Body of pancreas (tissue), 4 donors: Measurements from ENCODE around the gene ENO2. TPM values are rescaled to one million over a fixed set of nuclear protein-coding genes. Genes with fewer than 3 reads are reported as not detected.
"Not testable (repeated sequence)": the region's sequence is repeated elsewhere in the genome, so short reads cannot be mapped to it uniquely, and the experiment has no call there.

Experiments used
- ATAC-seq: fragments of 150-250 bp; one replicate; pipeline ENCODE4 v1.9.1; 2016
- DNase-seq, 4 donors: peaks; one replicate each; pipeline ENCODE4 v3.0.0-alpha.2; 2019
- H3K27ac ChIP-seq, 4 donors: fragments of 200-600 bp; sonication (generic); 1 replicate in 3 of 4; 2 replicates in 1 of 4; pipeline versions ENCODE4 v1.5.1 to v1.6.1; 2016 to 2019; ENCODE audit warnings: mild to moderate bottlenecking in 1 of 4, mixed read lengths in 1 of 4, moderate library complexity in 1 of 4
- H3K27me3 ChIP-seq, 2 donors: fragments of 200-600 bp; sonication (generic); one replicate each; pipeline ENCODE4 v1.6.0; 2016; ENCODE audit warnings: mild to moderate bottlenecking in 1 of 2
- H3K36me3 ChIP-seq, 2 donors: fragments of 200-600 bp; sonication (generic); replicated peaks in 1 of 2; 2 replicates each; pipeline ENCODE4 v1.5.1; 2016; ENCODE audit warnings: low read depth in 2 of 2; ENCODE audit not compliant: insufficient read depth in 1 of 2
- H3K4me1 ChIP-seq: fragments of 200-600 bp; sonication (generic); one replicate; pipeline ENCODE4 v1.6.0; 2016
- H3K4me3 ChIP-seq, 2 donors: fragments of 200-600 bp; sonication (generic); 1 replicate in 1 of 2; 2 replicates in 1 of 2; pipeline ENCODE4 v1.5.1; 2016 to 2019
- H3K9me3 ChIP-seq, 3 donors: fragments of 200-600 bp; sonication (generic); 1 replicate in 2 of 3; 2 replicates in 1 of 3; pipeline ENCODE4 v1.5.1; 2016
- CTCF ChIP-seq, 7 experiments: fragments of 450-650 bp in 4 of 7; fragments of 200-600 bp in 3 of 7; sonication (generic) in 3 of 7; IDR thresholded peaks; one replicate each; pipeline ENCODE4 v1.5.1; 2016 to 2019; ENCODE audit warnings: antibody characterized with exemption in 7 of 7
- POLR2A ChIP-seq, 3 donors: fragments of 450-650 bp; IDR thresholded peaks; one replicate each; pipeline ENCODE4 v1.6.1; 2016; ENCODE audit warnings: antibody characterized with exemption in 3 of 3, mild to moderate bottlenecking in 2 of 3
- WGBS, 2 donors: methylation state at CpG; one replicate each; pipeline ENCODE4 v1.1.5; 2017; 5-methylcytosine and 5-hydroxymethylcytosine counted together
- intact Hi-C: fragments of 100-400 bp; cut with DNase I; formaldehyde crosslinking; loops from one replicate; pipeline ENCODE4 v1.15.1; 2023
- total RNA-seq, 2 donors: library from RNA; depleted of rRNA; stranded (reverse); fragments of >200 nt; gene quantifications; one replicate each; pipeline ENCODE4 v1.1.0, GENCODE V29; 2016

ENO2 gene
- total RNA-seq, 2 donors from 2014 or later: 4.4 to 11.9 TPM

- ATAC-seq (peak; percentile 88), DNase-seq (peak; percentile 85 to 91 (median 87))
- intact Hi-C loops: no loop called here
- WGBS, 2 donors: 0% methylated on average over 7 to 60 of the region's 86 CpGs
- Histone ChIP-seq H3K36me3 (peaks cover 0 to 10% of the 10 kb centered on the region in 2 donors), H3K27ac (peak within 1 kb of the TSS; percentile 83 to 96 (median 88)), H3K9me3 (no peaks in the 10 kb centered on the region), H3K27me3 (no peaks in the 10 kb centered on the region), H3K4me3 (peak within 1 kb of the TSS; percentile 80 to 88), H3K4me1 (peaks cover 42% of the 10 kb centered on the region)
- peak in 3 of 7 experiments; percentile 8 to 14 (median 10) for TF ChIP-seq CTCF (IDR thresholded peaks at IDR 0.05)
- TF ChIP-seq POLR2A (IDR thresholded peaks at IDR 0.05): peak; percentile 99 to 100 (median 100)
Observed at GRCh38 chr12:6867413-6868210, 46.8 kb upstream of the ENO2 start, which contains the start of gene TPI1. TSS of gene TPI1 (plus strand) at chr12:6867531. CDS start at chr12:6867567, 36 bp downstream.

GRCh38 chr12:6868211-6869048, 46.0 kb upstream of the ENO2 start:
- 9 to 11% methylated on average over 20 to 22 of the region's 22 CpGs for WGBS, 2 donors
- H3K27me3 ChIP-seq: no peaks in the 10 kb centered on the region
- TF ChIP-seq POLR2A (IDR thresholded peaks at IDR 0.05): no peak
- TF ChIP-seq CTCF (IDR thresholded peaks at IDR 0.05): no peak
- H3K27ac ChIP-seq: peak overlapping the region; percentile 83 to 96 (median 88)
- H3K9me3 ChIP-seq: no peaks in the 10 kb centered on the region
- H3K36me3 ChIP-seq: peaks cover 0 to 8% of the 10 kb centered on the region in 2 donors
- peak overlapping the region; percentile 80 to 88 for H3K4me3 ChIP-seq
- intact Hi-C loops: no loop called here
- ATAC-seq: no peak
- no peak for DNase-seq
- H3K4me1 ChIP-seq: peaks cover 42% of the 10 kb centered on the region

- no peaks in the 10 kb centered on the region for H3K9me3 ChIP-seq
- peak overlapping the region in 3 of 4 donors; percentile 20 to 96 (median 83) for H3K27ac ChIP-seq
- ATAC-seq: peak; percentile 25
- peaks cover 47% of the 10 kb centered on the region for H3K4me1 ChIP-seq
- peak; percentile 86 to 90 (median 88) for DNase-seq
- WGBS, 2 donors: 23 to 27% methylated on average over 12 of the region's 12 CpGs
- no peaks in the 10 kb centered on the region for H3K27me3 ChIP-seq
- TF ChIP-seq CTCF (IDR thresholded peaks at IDR 0.05) (peak; percentile 86 to 95 (median 92)), POLR2A (IDR thresholded peaks at IDR 0.05) (no peak)
- peaks cover 0 to 4% of the 10 kb centered on the region in 2 donors for H3K36me3 ChIP-seq
- no peak overlapping the region for H3K4me3 ChIP-seq
- intact Hi-C loops: no loop called here
Observed at GRCh38 chr12:6869049-6870021, 45.0 kb upstream of the ENO2 start.

- DNase-seq, H3K4me3 ChIP-seq, H3K9me3 ChIP-seq, intact Hi-C loops, H3K27me3 ChIP-seq, H3K36me3 ChIP-seq, ATAC-seq, H3K27ac ChIP-seq: not testable (repeated sequence)
- 54% methylated on average over 4 of the region's 4 CpGs for WGBS, 2 donors
- H3K4me1 ChIP-seq: peaks cover 47% of the 10 kb centered on the region
Observed at GRCh38 chr12:6870304-6870703, 44.1 kb upstream of the ENO2 start.
